Measurements from ENCODE around the gene SDK2. TPM values are rescaled to one million over a fixed set of nuclear protein-coding genes. Genes with fewer than 3 reads are reported as not detected.

The SDK2 gene
- total and polyA plus RNA-seq, 9 donors: 0.40 to 5.4 (median 0.96) TPM

GRCh38 chr17:73357318-73357717, 286.9 kb downstream of the SDK2 start:
- H3K27me3 ChIP-seq: no peaks in the 10 kb centered on the region
- no peaks in the 10 kb centered on the region for H3K36me3 ChIP-seq
- H3K9me3 ChIP-seq: no peaks in the 10 kb centered on the region
- TF ChIP-seq CTCF (IDR thresholded peaks at IDR 0.05) (no peak), EP300 (IDR thresholded peaks at IDR 0.05) (no peak), POLR2A (IDR thresholded peaks at IDR 0.05) (no peak)
- no peak overlapping the region for H3K27ac ChIP-seq
- 90 to 94% (median 92%) methylated on average over 9 of the region's 9 CpGs for WGBS, 3 donors
- intact Hi-C loops (cut with DNase I): no loop called here
- no peak overlapping the region for H3K4me3 ChIP-seq
- no peaks in the 10 kb centered on the region for H3K4me1 ChIP-seq (ENCODE audit: insufficient read depth)
- DNase-seq: no peak

- TF ChIP-seq EP300 (IDR thresholded peaks at IDR 0.05): no peak
- TF ChIP-seq POLR2A (IDR thresholded peaks at IDR 0.05): no peak
- TF ChIP-seq CTCF (IDR thresholded peaks at IDR 0.05): no peak
Measured at GRCh38 chr17:73356561-73357170, 287.6 kb downstream of the SDK2 start.

GRCh38 chr17:73354423-73355284, 289.6 kb downstream of the SDK2 start:
- intact Hi-C loops (cut with DNase I): no loop called here
- Histone ChIP-seq H3K27me3 (no peaks in the 10 kb centered on the region), H3K4me3 (no peak overlapping the region), H3K27ac (no peak overlapping the region), H3K36me3 (no peaks in the 10 kb centered on the region), H3K4me1 (ENCODE audit: insufficient read depth) (no peaks in the 10 kb centered on the region), H3K9me3 (no peaks in the 10 kb centered on the region)
- 80 to 88% (median 81%) methylated on average over 18 to 21 of the region's 21 CpGs for WGBS, 3 donors
- DNase-seq: no peak
- TF ChIP-seq POLR2A (IDR thresholded peaks at IDR 0.05): no peak
- no peak for TF ChIP-seq EP300 (IDR thresholded peaks at IDR 0.05)
- TF ChIP-seq CTCF (IDR thresholded peaks at IDR 0.05): no peak

More at GRCh38 chr17:73356561-73357170, 287.6 kb downstream of the SDK2 start:
- H3K27me3 ChIP-seq: no peaks in the 10 kb centered on the region
- WGBS, 3 donors: 87 to 93% (median 89%) methylated on average over 8 of the region's 8 CpGs
- no peak overlapping the region for H3K4me3 ChIP-seq
- no peaks in the 10 kb centered on the region for H3K36me3 ChIP-seq
- H3K9me3 ChIP-seq: no peaks in the 10 kb centered on the region
- H3K27ac ChIP-seq: no peak overlapping the region
- intact Hi-C loops (cut with DNase I): no loop called here
- DNase-seq: no peak
- H3K4me1 ChIP-seq (ENCODE audit: insufficient read depth): no peaks in the 10 kb centered on the region

GRCh38 chr17:73352261-73352660, 292.0 kb downstream of the SDK2 start:
- H3K27ac ChIP-seq: no peak overlapping the region
- TF ChIP-seq EP300 (IDR thresholded peaks at IDR 0.05): no peak
- no peak for TF ChIP-seq POLR2A (IDR thresholded peaks at IDR 0.05)
- TF ChIP-seq CTCF (IDR thresholded peaks at IDR 0.05): no peak
- no peaks in the 10 kb centered on the region for H3K27me3 ChIP-seq
- 92 to 95% (median 94%) methylated on average over 12 to 13 of the region's 13 CpGs for WGBS, 3 donors
- no peak for DNase-seq
- H3K9me3 ChIP-seq: no peaks in the 10 kb centered on the region
- H3K4me1 ChIP-seq (ENCODE audit: insufficient read depth): peaks cover 4% of the 10 kb centered on the region
- H3K4me3 ChIP-seq: no peak overlapping the region
- no peaks in the 10 kb centered on the region for H3K36me3 ChIP-seq
- intact Hi-C loops (cut with DNase I): no loop called here

Measured in ovary (tissue), 9 donors.